Hepatocyte (in vitro differentiated cells): ENCODE measurements around the gene ALDH3A1. TPM values are rescaled to one million over a fixed set of nuclear protein-coding genes. Genes with fewer than 3 reads are reported as not detected.

Experiments
- DNase-seq: peaks from one replicate; pipeline ENCODE4 v3.0.0-alpha.2; 2016; ENCODE audit warnings: low spot score
- H2AFZ ChIP-seq: fragments of 200-600 bp; sonication (generic); 2 replicates; pipeline ENCODE4 v1.6.0; 2016; ENCODE audit warnings: antibody characterized with exemption, mild to moderate bottlenecking
- H3K27ac ChIP-seq: fragments of 200-600 bp; sonication (generic); 2 replicates; pipeline ENCODE4 v1.5.1; 2016; ENCODE audit warnings: mild to moderate bottlenecking
- H3K27me3 ChIP-seq: fragments of 200-600 bp; sonication (generic); 2 replicates; pipeline ENCODE4 v1.6.1; 2016
- H3K36me3 ChIP-seq: fragments of 200-600 bp; sonication (generic); replicated peaks from 2 replicates; pipeline ENCODE4 v1.5.1; 2016; ENCODE audit warnings: low read depth; ENCODE audit not compliant: insufficient read depth
- H3K4me1 ChIP-seq: fragments of 200-600 bp; sonication (generic); 2 replicates; pipeline ENCODE4 v1.5.1; 2016; ENCODE audit warnings: mild to moderate bottlenecking, moderate library complexity; ENCODE audit not compliant: insufficient read depth
- H3K4me2 ChIP-seq: fragments of 200-600 bp; sonication (generic); 2 replicates; pipeline ENCODE4 v1.6.0; 2016
- H3K4me3 ChIP-seq: fragments of 200-600 bp; sonication (generic); 2 replicates; pipeline ENCODE4 v1.5.1; 2016; ENCODE audit warnings: mild to moderate bottlenecking
- H3K79me2 ChIP-seq: fragments of 200-600 bp; sonication (generic); 2 replicates; pipeline ENCODE4 v1.6.0; 2017; ENCODE audit warnings: mild to moderate bottlenecking
- H3K9me2 ChIP-seq: fragments of 200-600 bp; sonication (generic); replicated peaks from 2 replicates; pipeline ENCODE4 v1.6.0; 2017; ENCODE audit warnings: mild to moderate bottlenecking; ENCODE audit not compliant: insufficient read depth
- H3K9me3 ChIP-seq: fragments of 200-600 bp; sonication (generic); 2 replicates; pipeline ENCODE4 v1.5.1; 2016; ENCODE audit warnings: low read depth, mild to moderate bottlenecking
- H4K20me1 ChIP-seq: fragments of 200-600 bp; sonication (generic); 2 replicates; pipeline ENCODE4 v1.6.0; 2016; ENCODE audit warnings: mild to moderate bottlenecking; ENCODE audit not compliant: insufficient read depth, poor library complexity, severe bottlenecking
- EZH2 ChIP-seq: fragments of 200-600 bp; sonication (generic); IDR thresholded peaks from 2 replicates; pipeline ENCODE4 v1.6.1; 2016; ENCODE audit warnings: antibody characterized with exemption, mild to moderate bottlenecking, borderline replicate concordance
- EZH2phosphoT487 ChIP-seq: fragments of 200-600 bp; sonication (generic); IDR thresholded peaks from one replicate; pipeline ENCODE4 v1.6.1; 2018; ENCODE audit warnings: antibody characterized with exemption, mild to moderate bottlenecking, low read depth, moderate library complexity; ENCODE audit not compliant: unreplicated experiment, severe bottlenecking
- WGBS: methylation state at CpG from one replicate; pipeline ENCODE4 v1.1.6; 2016; ENCODE audit warnings: low lambda C conversion rate; ENCODE audit errors: missing lambda C conversion rate; 5-methylcytosine and 5-hydroxymethylcytosine counted together
- polyA plus RNA-seq: library from polyadenylated mRNA; unstranded; fragments of >200 nt; fragmentation: Nextera tagmentation; extraction: Ambion mirVana; gene quantifications from 2 replicates; pipeline ENCODE4 v1.2.1, GENCODE V29; 2016
- total RNA-seq: library from RNA; depleted of rRNA; stranded (reverse); fragments of >200 nt; gene quantifications from 2 replicates; pipeline ENCODE4 v1.2.3, GENCODE V29; 2014
- TF ChIP-seq, protein P1 (sequence below): fragments of 200-600 bp; sonication (generic); IDR thresholded peaks from 2 replicates; pipeline ENCODE4 v1.5.1; 2016; ENCODE audit warnings: antibody characterized with exemption, mild to moderate bottlenecking; ENCODE audit not compliant: poor library complexity

The ALDH3A1 gene
- total and polyA plus RNA-seq, 2 experiments from 2014 or later: 0.90 to 1.4 TPM

DNA sequence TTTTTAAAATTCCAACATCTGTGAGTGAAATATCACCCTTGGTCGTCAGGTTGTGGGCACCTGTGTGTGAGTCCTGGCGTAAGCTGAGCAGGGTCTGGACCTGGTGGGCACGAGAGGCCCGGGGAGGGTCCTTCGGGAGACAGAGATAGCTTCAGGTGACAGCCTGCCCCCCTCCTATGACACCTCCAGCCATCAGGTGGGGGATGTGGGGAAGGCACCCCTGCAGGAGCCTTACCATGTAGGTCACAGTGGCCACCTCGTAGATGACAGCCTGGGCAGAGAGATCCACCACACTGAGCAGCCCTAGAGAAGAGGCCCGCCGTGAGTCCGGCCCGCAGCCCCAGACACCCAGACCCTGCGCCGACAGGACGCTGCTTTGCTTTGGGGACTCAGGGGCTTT lies 42.9 kb downstream of the ALDH3A1 start:
- H4K20me1 ChIP-seq: no peaks in the 10 kb centered on the region

DNA sequence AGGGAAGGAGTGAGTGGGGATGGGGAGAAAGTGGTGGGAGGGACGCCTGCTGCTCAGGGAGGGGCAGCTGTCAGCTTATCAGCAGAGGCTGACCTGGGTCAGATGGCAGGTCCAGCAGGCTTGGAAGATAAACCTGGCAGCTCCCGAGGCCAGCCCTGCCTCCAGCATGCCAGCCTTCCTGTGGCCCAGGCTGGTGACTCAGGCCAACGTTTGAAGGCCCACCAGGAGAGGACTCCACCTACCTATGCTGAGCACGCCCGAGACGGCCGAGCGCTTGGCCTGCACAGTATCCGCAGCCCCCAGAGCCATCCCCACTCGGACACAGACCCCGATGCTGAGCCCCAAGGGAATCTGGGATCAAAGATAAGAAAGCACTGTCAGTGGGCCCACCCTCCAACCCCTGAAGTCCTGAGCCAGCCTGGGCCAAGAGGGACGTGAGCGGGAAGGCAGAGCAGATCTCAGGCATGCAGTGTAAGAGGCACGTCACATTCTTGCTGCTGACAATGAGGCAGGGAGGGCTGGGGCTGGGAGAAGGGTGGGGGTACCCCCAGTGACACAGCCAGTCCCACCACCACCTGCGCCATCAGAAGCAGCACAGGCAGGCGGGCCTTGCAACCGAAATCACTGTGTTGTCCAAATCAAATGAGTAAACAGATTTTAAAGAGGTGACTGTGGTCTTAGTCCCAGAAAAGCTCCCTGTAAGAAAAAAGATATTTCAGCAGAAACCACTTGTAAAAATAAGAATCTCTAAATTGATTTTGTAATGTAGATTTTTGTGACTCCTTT lies 44.1 kb downstream of the ALDH3A1 start:
- H3K27me3 ChIP-seq: no peaks in the 10 kb centered on the region
- no peak for DNase-seq
- no peaks in the 10 kb centered on the region for H3K36me3 ChIP-seq
- no peak overlapping the region for H3K4me2 ChIP-seq
- no peaks in the 10 kb centered on the region for H3K9me2 ChIP-seq
- H3K9me3 ChIP-seq: no peaks in the 10 kb centered on the region
- H3K4me1 ChIP-seq: peaks cover 7% of the 10 kb centered on the region
- WGBS: 53% methylated on average over 17 of the region's 17 CpGs
- H3K79me2 ChIP-seq: no peaks in the 10 kb centered on the region
- H2AFZ ChIP-seq: no peak overlapping the region
- H4K20me1 ChIP-seq: no peaks in the 10 kb centered on the region
- no peak overlapping the region for H3K4me3 ChIP-seq
- H3K27ac ChIP-seq: no peak overlapping the region
- TF ChIP-seq EZH2 (no peak), EZH2phosphoT487 (no peak)
- TF ChIP-seq, protein P1, sequence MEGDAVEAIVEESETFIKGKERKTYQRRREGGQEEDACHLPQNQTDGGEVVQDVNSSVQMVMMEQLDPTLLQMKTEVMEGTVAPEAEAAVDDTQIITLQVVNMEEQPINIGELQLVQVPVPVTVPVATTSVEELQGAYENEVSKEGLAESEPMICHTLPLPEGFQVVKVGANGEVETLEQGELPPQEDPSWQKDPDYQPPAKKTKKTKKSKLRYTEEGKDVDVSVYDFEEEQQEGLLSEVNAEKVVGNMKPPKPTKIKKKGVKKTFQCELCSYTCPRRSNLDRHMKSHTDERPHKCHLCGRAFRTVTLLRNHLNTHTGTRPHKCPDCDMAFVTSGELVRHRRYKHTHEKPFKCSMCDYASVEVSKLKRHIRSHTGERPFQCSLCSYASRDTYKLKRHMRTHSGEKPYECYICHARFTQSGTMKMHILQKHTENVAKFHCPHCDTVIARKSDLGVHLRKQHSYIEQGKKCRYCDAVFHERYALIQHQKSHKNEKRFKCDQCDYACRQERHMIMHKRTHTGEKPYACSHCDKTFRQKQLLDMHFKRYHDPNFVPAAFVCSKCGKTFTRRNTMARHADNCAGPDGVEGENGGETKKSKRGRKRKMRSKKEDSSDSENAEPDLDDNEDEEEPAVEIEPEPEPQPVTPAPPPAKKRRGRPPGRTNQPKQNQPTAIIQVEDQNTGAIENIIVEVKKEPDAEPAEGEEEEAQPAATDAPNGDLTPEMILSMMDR: no peak

More for the DNA sequence above, 42.9 kb downstream of the ALDH3A1 start:
- Histone ChIP-seq H3K4me3 (no peak overlapping the region), H2AFZ (no peak overlapping the region), H3K4me2 (no peak overlapping the region), H3K27ac (no peak overlapping the region), H3K9me2 (no peaks in the 10 kb centered on the region), H3K9me3 (no peaks in the 10 kb centered on the region), H3K27me3 (no peaks in the 10 kb centered on the region), H3K36me3 (no peaks in the 10 kb centered on the region), H3K79me2 (no peaks in the 10 kb centered on the region), H3K4me1 (peaks cover 7% of the 10 kb centered on the region)
- TF ChIP-seq, protein P1: no peak
- TF ChIP-seq EZH2: no peak
- TF ChIP-seq EZH2phosphoT487: no peak
- DNase-seq: no peak
- WGBS: 87% methylated on average over 13 of the region's 13 CpGs

DNA sequence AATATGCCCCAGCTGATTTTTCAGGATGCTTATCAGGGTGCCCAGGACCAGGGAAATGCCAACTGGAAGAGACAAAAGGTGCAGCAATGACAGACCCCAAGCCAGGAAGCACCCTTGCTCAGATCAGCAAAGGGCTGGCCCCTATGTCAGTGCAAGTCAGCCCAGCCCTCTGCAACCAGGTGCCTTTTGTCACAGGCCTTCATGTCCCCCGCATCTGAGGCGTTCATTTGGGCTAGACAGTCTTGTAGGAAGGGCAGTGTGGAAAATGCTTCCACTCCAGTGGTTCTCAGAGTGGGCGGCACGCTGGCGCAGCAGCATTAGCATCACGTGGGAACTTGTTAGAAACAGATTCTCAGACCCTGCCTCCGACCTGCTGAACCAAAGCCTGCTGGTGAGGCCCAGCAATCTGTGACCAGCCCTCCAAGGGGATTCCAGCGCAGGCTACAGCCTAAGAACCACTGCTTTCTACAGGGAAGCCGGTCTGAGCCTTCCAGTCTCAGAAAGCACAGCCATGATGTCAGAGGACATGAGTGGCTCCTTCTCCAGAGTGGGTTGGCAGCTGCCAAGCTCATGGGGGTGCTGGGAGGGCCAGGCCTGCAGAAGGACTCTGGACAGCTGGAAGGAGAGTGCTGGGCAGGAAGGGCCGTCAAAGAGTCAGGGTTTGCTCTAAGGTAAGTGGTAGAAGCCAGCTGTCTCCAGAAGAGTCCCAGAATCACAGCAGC lies 44.8 kb downstream of the ALDH3A1 start:
- Histone ChIP-seq H3K36me3 (no peaks in the 10 kb centered on the region), H3K4me1 (peaks cover 7% of the 10 kb centered on the region), H3K79me2 (no peaks in the 10 kb centered on the region), H3K4me2 (no peak overlapping the region), H3K9me2 (no peaks in the 10 kb centered on the region), H3K9me3 (no peaks in the 10 kb centered on the region), H3K4me3 (no peak overlapping the region), H2AFZ (no peak overlapping the region), H4K20me1 (no peaks in the 10 kb centered on the region), H3K27me3 (no peaks in the 10 kb centered on the region), H3K27ac (no peak overlapping the region)
- WGBS: 68% methylated on average over 10 of the region's 10 CpGs
- no peak for DNase-seq
- TF ChIP-seq EZH2 (no peak), EZH2phosphoT487 (no peak)
- TF ChIP-seq, protein P1: no peak
